Spinal cord (tissue), 10 donors: Measurements from ENCODE around the gene DNAH2. TPM values are rescaled to one million over a fixed set of nuclear protein-coding genes. Genes with fewer than 3 reads are reported as not detected.

Experiments
- DNase-seq, 6 donors: peaks; one replicate each; pipeline versions ENCODE4 v3.0.0 to v3.0.0-alpha.2; 2013 to 2015; ENCODE audit warnings: low spot score in 6 of 6, low read depth in 4 of 6
- H3K27ac ChIP-seq: one replicate; pipeline ENCODE4 v1.5.1; 2013; ENCODE audit warnings: low read depth, low read length, control low read depth
- H3K27me3 ChIP-seq: one replicate; pipeline ENCODE4 v1.6.1; 2013; ENCODE audit warnings: low read length; ENCODE audit not compliant: control insufficient read depth, insufficient read depth
- H3K36me3 ChIP-seq: one replicate; pipeline ENCODE4 v1.6.1; 2013; ENCODE audit warnings: low read length; ENCODE audit not compliant: control insufficient read depth, insufficient read depth
- H3K4me1 ChIP-seq: one replicate; pipeline ENCODE4 v1.6.1; 2013; ENCODE audit warnings: low read length; ENCODE audit not compliant: control insufficient read depth, insufficient read depth
- H3K4me3 ChIP-seq: one replicate; pipeline ENCODE4 v1.5.1; 2013; ENCODE audit warnings: low read depth, low read length, control low read depth
- H3K9me3 ChIP-seq: one replicate; pipeline ENCODE4 v1.6.1; 2013; ENCODE audit warnings: low read length; ENCODE audit not compliant: control insufficient read depth, insufficient read depth
- WGBS: methylation state at CpG from one replicate; pipeline ENCODE4 v1.1.5; 2013; ENCODE audit warnings: missing lambda C conversion rate; ENCODE audit not compliant: insufficient coverage; 5-methylcytosine and 5-hydroxymethylcytosine counted together
- polyA plus RNA-seq, 2 donors: library from polyadenylated mRNA; unstranded; fragments of 120-200 nt; gene quantifications; one replicate each; pipeline ENCODE4 v1.2.1, GENCODE V29; 2013; ENCODE audit not compliant: insufficient read length in 2 of 2
- total RNA-seq, 2 donors: library from RNA; depleted of rRNA in 1 of 2; stranded (reverse); fragments of 120-200 nt in 1 of 2; fragments of >200 nt in 1 of 2; gene quantifications; one replicate each; pipeline versions ENCODE4 v1.2.3 to v1.2.4, GENCODE V29; 2013 to 2014
- donor health status: healthy.

DNAH2 gene
- total and polyA plus RNA-seq, 4 donors = 1.3 to 3.2 (median 2.9) TPM

DNA sequence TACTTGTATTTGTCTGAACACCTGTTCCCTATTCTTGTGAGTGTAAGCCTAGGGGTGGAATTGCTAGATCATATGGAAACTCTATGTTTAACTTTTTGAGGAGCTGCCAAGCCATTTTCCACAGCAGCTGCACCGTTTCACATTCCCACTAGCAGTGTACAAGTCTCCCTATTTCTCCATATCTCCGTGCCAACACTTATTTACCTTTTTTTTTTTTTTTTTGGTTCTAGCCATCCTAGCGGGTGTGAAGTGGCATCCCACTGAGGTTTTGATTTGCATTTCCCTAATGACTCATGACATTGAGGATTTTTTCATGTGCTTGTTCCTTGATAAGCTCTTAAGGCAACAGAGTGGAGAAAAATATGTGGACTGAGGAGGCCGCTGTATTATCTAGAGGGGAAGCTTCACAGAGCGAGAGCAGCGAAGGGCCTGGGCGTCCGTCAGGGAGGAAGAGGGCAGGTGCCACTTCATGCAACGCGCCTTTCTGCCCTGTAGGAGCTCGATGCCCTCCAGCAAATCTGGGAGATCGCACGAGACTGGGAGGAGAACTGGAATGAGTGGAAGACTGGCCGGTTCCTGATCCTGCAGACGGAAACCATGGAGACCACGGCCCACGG is 50.0 kb downstream of the DNAH2 start:
- no peaks in the 10 kb centered on the region for H3K9me3 ChIP-seq
- H3K4me1 ChIP-seq = no peaks in the 10 kb centered on the region
- H3K36me3 ChIP-seq = no peaks in the 10 kb centered on the region
- no peak overlapping the region for H3K4me3 ChIP-seq
- 78% methylated on average over 16 of the region's 17 CpGs for WGBS
- DNase-seq = peak in 2 of 6 donors; percentile 65 to 86
- no peak overlapping the region for H3K27ac ChIP-seq
- no peaks in the 10 kb centered on the region for H3K27me3 ChIP-seq

GRCh38 chr17:7769854-7770253 is 52.3 kb downstream of the DNAH2 start:
- Histone ChIP-seq H3K36me3 (no peaks in the 10 kb centered on the region), H3K9me3 (no peaks in the 10 kb centered on the region), H3K27ac (no peak overlapping the region), H3K27me3 (no peaks in the 10 kb centered on the region), H3K4me3 (no peak overlapping the region), H3K4me1 (no peaks in the 10 kb centered on the region)
- no CpG with 5 or more reads among the region's 4 CpGs for WGBS
- no peak for DNase-seq

GRCh38 chr17:7774055-7774521 is 56.5 kb downstream of the DNAH2 start:
- no peaks in the 10 kb centered on the region for H3K27me3 ChIP-seq
- no peaks in the 10 kb centered on the region for H3K4me1 ChIP-seq
- 83% methylated on average over 2 of the region's 9 CpGs for WGBS
- H3K27ac ChIP-seq = no peak overlapping the region
- no peaks in the 10 kb centered on the region for H3K9me3 ChIP-seq
- H3K4me3 ChIP-seq = no peak overlapping the region
- no peak for DNase-seq
- H3K36me3 ChIP-seq = no peaks in the 10 kb centered on the region

- Histone ChIP-seq H3K27me3 (no peaks in the 10 kb centered on the region), H3K9me3 (no peaks in the 10 kb centered on the region)
- WGBS = 96% methylated on average over 3 of the region's 7 CpGs
Observed at GRCh38 chr17:7775051-7775450, 57.5 kb downstream of the DNAH2 start.

DNA sequence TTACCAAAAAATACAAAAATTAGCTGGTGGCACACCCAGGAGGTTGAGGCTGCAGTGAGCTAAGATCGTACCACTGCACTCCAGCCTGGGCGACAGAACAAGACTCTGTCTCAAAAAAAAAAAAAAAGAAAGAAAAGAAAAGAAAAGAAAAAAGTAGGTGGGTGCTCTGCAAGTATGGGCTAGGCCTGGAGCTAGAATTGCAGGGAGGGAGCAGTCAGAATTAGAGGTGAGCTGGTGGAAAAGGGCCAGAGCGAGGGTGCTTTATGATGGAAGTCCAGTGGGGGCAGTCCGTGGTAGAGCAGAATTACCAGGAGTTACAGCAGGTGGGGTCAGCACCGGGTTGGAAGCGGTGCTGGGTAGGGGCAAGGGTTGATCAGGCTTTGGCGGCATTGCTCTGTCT is 59.5 kb downstream of the DNAH2 start:
- H3K4me1 ChIP-seq = no peaks in the 10 kb centered on the region
- WGBS = 83% methylated on average over 7 of the region's 7 CpGs

More at GRCh38 chr17:7775051-7775450, 57.5 kb downstream of the DNAH2 start:
- DNase-seq = no peak
- H3K27ac ChIP-seq = no peak overlapping the region
- no peak overlapping the region for H3K4me3 ChIP-seq
- H3K36me3 ChIP-seq = no peaks in the 10 kb centered on the region
- no peaks in the 10 kb centered on the region for H3K4me1 ChIP-seq

DNA sequence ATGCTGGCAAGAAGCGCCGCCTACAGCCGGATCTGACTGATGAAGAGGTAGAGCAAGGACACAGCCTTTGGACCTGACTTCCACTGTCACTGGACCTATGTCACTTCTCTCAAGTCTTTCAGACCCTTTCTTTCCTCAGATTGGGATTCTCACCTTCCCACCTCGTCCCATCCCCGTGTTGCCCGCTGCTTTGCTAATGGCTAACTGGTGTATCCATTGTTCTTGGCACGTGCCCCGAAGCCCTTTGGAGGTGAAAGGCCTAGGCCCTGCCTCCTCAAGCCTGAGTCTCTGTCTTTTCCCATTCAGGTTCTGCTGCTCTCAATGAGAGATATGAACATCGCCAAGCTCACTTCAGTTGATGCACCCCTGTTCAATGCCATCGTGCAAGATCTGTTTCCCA is 63.2 kb downstream of the DNAH2 start:
- Histone ChIP-seq H3K36me3 (no peaks in the 10 kb centered on the region), H3K4me3 (no peak overlapping the region), H3K9me3 (no peaks in the 10 kb centered on the region), H3K27me3 (no peaks in the 10 kb centered on the region), H3K27ac (no peak overlapping the region), H3K4me1 (no peaks in the 10 kb centered on the region)
- 81% methylated on average over 7 of the region's 10 CpGs for WGBS
- DNase-seq = no peak

More for the DNA sequence above, 59.5 kb downstream of the DNAH2 start:
- no peak for DNase-seq
- Histone ChIP-seq H3K27ac (no peak overlapping the region), H3K27me3 (no peaks in the 10 kb centered on the region), H3K9me3 (no peaks in the 10 kb centered on the region), H3K36me3 (no peaks in the 10 kb centered on the region), H3K4me3 (no peak overlapping the region)

GRCh38 chr17:7781429-7781828 is 63.9 kb downstream of the DNAH2 start:
- no peak overlapping the region for H3K4me3 ChIP-seq
- H3K36me3 ChIP-seq = no peaks in the 10 kb centered on the region
- WGBS = 92% methylated on average over 2 of the region's 6 CpGs
- H3K9me3 ChIP-seq = no peaks in the 10 kb centered on the region
- H3K27me3 ChIP-seq = no peaks in the 10 kb centered on the region
- no peak overlapping the region for H3K27ac ChIP-seq
- no peaks in the 10 kb centered on the region for H3K4me1 ChIP-seq
- DNase-seq = no peak

DNA sequence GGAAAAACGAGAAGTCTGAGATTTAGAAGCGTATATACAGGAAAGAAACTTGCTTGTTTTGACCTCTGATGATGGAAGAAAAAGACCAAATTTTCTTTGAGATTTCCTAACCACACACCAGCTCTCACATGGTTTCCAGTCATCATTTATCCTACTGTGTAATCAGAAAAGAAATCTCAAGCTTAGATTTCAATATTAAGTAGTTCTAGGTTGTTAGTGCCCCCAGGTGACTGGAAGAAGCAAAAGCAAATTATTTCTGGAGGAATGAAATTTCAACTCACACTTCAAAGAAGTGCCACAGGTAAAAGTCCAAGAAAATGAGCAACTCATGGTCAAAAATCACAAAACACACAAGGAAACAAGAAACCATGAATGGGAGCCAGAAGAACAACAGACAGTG is 64.7 kb downstream of the DNAH2 start:
- no CpG with 5 or more reads among the region's 2 CpGs for WGBS
- no peaks in the 10 kb centered on the region for H3K4me1 ChIP-seq
- no peak overlapping the region for H3K27ac ChIP-seq
- no peak overlapping the region for H3K4me3 ChIP-seq
- H3K27me3 ChIP-seq = no peaks in the 10 kb centered on the region
- H3K9me3 ChIP-seq = no peaks in the 10 kb centered on the region
- DNase-seq = peak in 1 of 6 donors; percentile 5
- no peaks in the 10 kb centered on the region for H3K36me3 ChIP-seq

DNA sequence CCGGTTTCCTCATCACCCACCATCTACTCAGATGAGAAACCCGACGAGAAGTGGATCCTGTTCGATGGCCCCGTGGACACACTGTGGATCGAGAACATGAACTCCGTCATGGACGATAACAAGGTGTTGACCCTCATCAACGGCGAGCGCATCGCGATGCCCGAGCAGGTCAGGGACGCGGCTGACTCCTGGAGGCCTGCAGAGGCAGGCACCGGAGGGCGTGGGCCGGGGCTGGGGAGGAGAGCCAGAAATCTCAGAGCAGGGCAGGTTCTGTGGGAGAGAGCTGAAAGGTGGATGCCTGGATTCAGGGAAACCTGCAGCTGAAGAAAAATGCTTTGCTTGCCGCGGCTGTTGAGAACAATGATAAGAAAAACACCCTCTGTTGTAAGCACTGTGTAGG is 69.3 kb downstream of the DNAH2 start:
- WGBS = 91% methylated on average over 21 of the region's 21 CpGs

DNA sequence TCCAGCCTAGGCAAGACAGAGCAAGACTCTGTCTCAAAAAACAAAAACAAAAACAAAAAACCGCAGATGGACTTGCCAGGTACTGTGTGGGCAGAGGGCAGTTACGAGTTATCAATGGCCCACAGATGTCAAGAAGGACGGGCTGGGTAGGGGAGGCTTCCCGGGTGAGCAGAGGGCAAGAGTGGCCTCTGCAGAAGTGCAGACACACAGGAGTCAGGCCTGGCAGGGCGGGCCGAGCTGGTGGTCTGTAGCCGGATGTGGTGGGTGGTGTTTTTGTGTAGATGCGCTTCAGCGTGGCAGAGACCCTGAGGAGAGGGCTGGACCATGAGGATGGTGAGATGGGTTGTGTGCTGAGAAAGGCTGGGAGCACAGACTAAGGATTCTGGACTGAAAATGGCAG is 71.6 kb downstream of the DNAH2 start:
- 70% methylated on average over 8 of the region's 9 CpGs for WGBS
- Histone ChIP-seq H3K4me3 (no peak overlapping the region), H3K36me3 (peaks cover 7% of the 10 kb centered on the region), H3K27ac (no peak overlapping the region), H3K27me3 (no peaks in the 10 kb centered on the region), H3K4me1 (no peaks in the 10 kb centered on the region), H3K9me3 (no peaks in the 10 kb centered on the region)
- DNase-seq = no peak

More for the DNA sequence above, 69.3 kb downstream of the DNAH2 start:
- Histone ChIP-seq H3K9me3 (no peaks in the 10 kb centered on the region), H3K36me3 (no peaks in the 10 kb centered on the region), H3K27ac (no peak overlapping the region), H3K4me1 (no peaks in the 10 kb centered on the region), H3K4me3 (no peak overlapping the region), H3K27me3 (no peaks in the 10 kb centered on the region)
- no peak for DNase-seq
